Measurements from ENCODE around the gene SLC17A6.

SLC17A6 gene

GRCh38 chr11:22349491-22349890 is 11.3 kb downstream of the SLC17A6 start:
- H3K36me3 ChIP-seq (ENCODE audit: low read length) = no peaks in the 10 kb centered on the region

GRCh38 chr11:22359295-22359694 is 21.1 kb downstream of the SLC17A6 start:
- Histone ChIP-seq H3F3A (ENCODE audit: insufficient read depth) (no peaks in the 10 kb centered on the region), H3K27me3 (ENCODE audit: low read length) (no peaks in the 10 kb centered on the region), H3K79me2 (ENCODE audit: insufficient read depth, low read length) (no peaks in the 10 kb centered on the region), H3K36me3 (ENCODE audit: low read length) (no peaks in the 10 kb centered on the region), H3K4me3 (ENCODE audit: insufficient read depth, low read length, poor library complexity, severe bottlenecking) (no peak overlapping the region), H2AFZ (ENCODE audit: low read depth, low read length, severe bottlenecking) (no peak overlapping the region), H3K27ac (ENCODE audit: low read depth, low read length) (no peak overlapping the region), H3K4me2 (ENCODE audit: low read depth, low read length, poor library complexity, severe bottlenecking) (no peak overlapping the region), H3K9me2 (replicated peaks; ENCODE audit: insufficient read depth, low read length) (no peaks in the 10 kb centered on the region), H3K9me3 (ENCODE audit: insufficient read depth, low read length) (no peaks in the 10 kb centered on the region), H4K20me1 (ENCODE audit: low read depth, low read length) (no peaks in the 10 kb centered on the region), H3K9ac (ENCODE audit: low read length) (no peak overlapping the region)
- TF ChIP-seq CTCF (IDR thresholded peaks at IDR 0.05; ENCODE audit: insufficient read depth, low read length, poor library complexity, severe bottlenecking) (no peak), EZH2phosphoT487 (conservative IDR thresholded peaks at IDR 0.05; ENCODE audit: low read length) (no peak)

More at GRCh38 chr11:22349491-22349890, 11.3 kb downstream of the SLC17A6 start:
- Histone ChIP-seq H4K20me1 (ENCODE audit: low read depth, low read length) (no peaks in the 10 kb centered on the region), H3K4me2 (ENCODE audit: low read depth, low read length, poor library complexity, severe bottlenecking) (no peak overlapping the region), H3K27ac (ENCODE audit: low read depth, low read length) (no peak overlapping the region), H3K79me2 (ENCODE audit: insufficient read depth, low read length) (no peaks in the 10 kb centered on the region), H3K9me3 (ENCODE audit: insufficient read depth, low read length) (no peaks in the 10 kb centered on the region), H3K27me3 (ENCODE audit: low read length) (no peaks in the 10 kb centered on the region), H3K4me3 (ENCODE audit: insufficient read depth, low read length, poor library complexity, severe bottlenecking) (no peak overlapping the region), H3F3A (ENCODE audit: insufficient read depth) (no peaks in the 10 kb centered on the region), H2AFZ (ENCODE audit: low read depth, low read length, severe bottlenecking) (no peak overlapping the region), H3K9ac (ENCODE audit: low read length) (no peak overlapping the region), H3K9me2 (replicated peaks; ENCODE audit: insufficient read depth, low read length) (no peaks in the 10 kb centered on the region)
- TF ChIP-seq CTCF (IDR thresholded peaks at IDR 0.05; ENCODE audit: insufficient read depth, low read length, poor library complexity, severe bottlenecking) (no peak), EZH2phosphoT487 (conservative IDR thresholded peaks at IDR 0.05; ENCODE audit: low read length) (no peak)

GRCh38 chr11:22371160-22371559 is 33.0 kb downstream of the SLC17A6 start:
- Histone ChIP-seq H3K9me3 (ENCODE audit: insufficient read depth, low read length) (no peaks in the 10 kb centered on the region), H3F3A (ENCODE audit: insufficient read depth) (no peaks in the 10 kb centered on the region), H3K4me3 (ENCODE audit: insufficient read depth, low read length, poor library complexity, severe bottlenecking) (no peak overlapping the region), H2AFZ (ENCODE audit: low read depth, low read length, severe bottlenecking) (no peak overlapping the region), H3K4me2 (ENCODE audit: low read depth, low read length, poor library complexity, severe bottlenecking) (no peak overlapping the region), H3K9me2 (replicated peaks; ENCODE audit: insufficient read depth, low read length) (no peaks in the 10 kb centered on the region), H3K79me2 (ENCODE audit: insufficient read depth, low read length) (no peaks in the 10 kb centered on the region), H3K27me3 (ENCODE audit: low read length) (no peaks in the 10 kb centered on the region), H3K9ac (ENCODE audit: low read length) (no peak overlapping the region), H4K20me1 (ENCODE audit: low read depth, low read length) (no peaks in the 10 kb centered on the region), H3K36me3 (ENCODE audit: low read length) (no peaks in the 10 kb centered on the region), H3K27ac (ENCODE audit: low read depth, low read length) (no peak overlapping the region)
- TF ChIP-seq EZH2phosphoT487 (conservative IDR thresholded peaks at IDR 0.05; ENCODE audit: low read length) = no peak
- TF ChIP-seq CTCF (IDR thresholded peaks at IDR 0.05; ENCODE audit: insufficient read depth, low read length, poor library complexity, severe bottlenecking) = no peak
